H1 (cell line): ENCODE results near the gene MAP1LC3A. TPM values are rescaled to one million over a fixed set of nuclear protein-coding genes. Genes with fewer than 3 reads are reported as not detected.

Source experiments
- polyA plus RNA-seq, 7 experiments: library from polyadenylated mRNA; depleted of rRNA in 3 of 7; stranded (reverse) in 5 of 7; unstranded in 2 of 7; fragments of >200 nt in 5 of 7; fragments of 200-250 nt in 2 of 7; gene quantifications; 1 replicate in 5 of 7; 2 replicates in 1 of 7; 4 replicates in 1 of 7; pipeline versions ENCODE4 v1.2.1 to v1.2.3, GENCODE V29; 2011 to 2013; ENCODE audit warnings: missing spikeins in 2 of 7, mixed read lengths in 2 of 7
- total RNA-seq: library from RNA; stranded (reverse); fragmentation: NEBNext Ultra II Directional; extraction: Animal tissue kit (Norgen Biotek cat#: 25700); gene quantifications from 2 replicates; pipeline ENCODE4 v1.2.1, GENCODE V29; 2021
- TF ChIP-seq, protein P1 (sequence below), 3 experiments: IDR thresholded peaks; 1 replicate in 2 of 3; 2 replicates in 1 of 3; pipeline versions ENCODE4 v1.5.1 to v1.6.1; 2011; ENCODE audit warnings: low read length in 3 of 3, mild to moderate bottlenecking in 3 of 3, inconsistent platforms in 2 of 3, low read depth in 1 of 3, moderate library complexity in 1 of 3; ENCODE audit not compliant: insufficient read depth in 1 of 3; ENCODE audit errors: control extremely low read depth in 1 of 3
- TF ChIP-seq, protein P2 (sequence below): fragments of 300-600 bp; sonication (generic); IDR thresholded peaks from 2 replicates; pipeline ENCODE4 v1.7.1; 2012; ENCODE audit warnings: low read length, moderate library complexity, mild to moderate bottlenecking, inconsistent platforms; ENCODE audit not compliant: insufficient replicate concordance

Gene MAP1LC3A
- total and polyA plus RNA-seq, 2 of the 8 experiments (the other 6 are each of a cell fraction or from before 2014, with no cell fraction given) = 5.0 to 6.1 TPM

DNA sequence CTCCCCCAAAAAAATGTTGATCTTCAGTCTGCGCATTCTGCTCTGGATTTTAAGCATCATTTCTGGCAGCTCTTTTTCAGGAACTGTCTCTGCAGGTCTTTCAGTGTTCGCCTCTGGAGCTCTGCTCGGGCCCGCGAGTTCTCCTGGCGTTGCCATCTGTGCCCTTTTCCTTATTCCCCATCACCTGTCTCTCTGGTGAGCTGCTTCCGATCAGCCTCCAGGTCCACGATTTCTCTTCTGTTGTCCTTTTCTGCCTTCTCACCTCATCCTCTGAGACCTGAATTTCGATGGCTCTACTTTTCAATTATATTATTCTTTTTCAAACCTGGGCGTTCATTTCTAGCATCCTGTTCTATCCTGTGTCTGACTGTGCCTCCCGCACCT lies 590 bp upstream of the MAP1LC3A start (continued):
- TF ChIP-seq, protein P1, sequence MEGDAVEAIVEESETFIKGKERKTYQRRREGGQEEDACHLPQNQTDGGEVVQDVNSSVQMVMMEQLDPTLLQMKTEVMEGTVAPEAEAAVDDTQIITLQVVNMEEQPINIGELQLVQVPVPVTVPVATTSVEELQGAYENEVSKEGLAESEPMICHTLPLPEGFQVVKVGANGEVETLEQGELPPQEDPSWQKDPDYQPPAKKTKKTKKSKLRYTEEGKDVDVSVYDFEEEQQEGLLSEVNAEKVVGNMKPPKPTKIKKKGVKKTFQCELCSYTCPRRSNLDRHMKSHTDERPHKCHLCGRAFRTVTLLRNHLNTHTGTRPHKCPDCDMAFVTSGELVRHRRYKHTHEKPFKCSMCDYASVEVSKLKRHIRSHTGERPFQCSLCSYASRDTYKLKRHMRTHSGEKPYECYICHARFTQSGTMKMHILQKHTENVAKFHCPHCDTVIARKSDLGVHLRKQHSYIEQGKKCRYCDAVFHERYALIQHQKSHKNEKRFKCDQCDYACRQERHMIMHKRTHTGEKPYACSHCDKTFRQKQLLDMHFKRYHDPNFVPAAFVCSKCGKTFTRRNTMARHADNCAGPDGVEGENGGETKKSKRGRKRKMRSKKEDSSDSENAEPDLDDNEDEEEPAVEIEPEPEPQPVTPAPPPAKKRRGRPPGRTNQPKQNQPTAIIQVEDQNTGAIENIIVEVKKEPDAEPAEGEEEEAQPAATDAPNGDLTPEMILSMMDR (IDR thresholded peaks at IDR 0.05; ENCODE audit: control extremely low read depth in 1 of 3, insufficient read depth in 1 of 3, low read depth in 1 of 3, low read length in 3 of 3) = no peak
- TF ChIP-seq, protein P2, sequence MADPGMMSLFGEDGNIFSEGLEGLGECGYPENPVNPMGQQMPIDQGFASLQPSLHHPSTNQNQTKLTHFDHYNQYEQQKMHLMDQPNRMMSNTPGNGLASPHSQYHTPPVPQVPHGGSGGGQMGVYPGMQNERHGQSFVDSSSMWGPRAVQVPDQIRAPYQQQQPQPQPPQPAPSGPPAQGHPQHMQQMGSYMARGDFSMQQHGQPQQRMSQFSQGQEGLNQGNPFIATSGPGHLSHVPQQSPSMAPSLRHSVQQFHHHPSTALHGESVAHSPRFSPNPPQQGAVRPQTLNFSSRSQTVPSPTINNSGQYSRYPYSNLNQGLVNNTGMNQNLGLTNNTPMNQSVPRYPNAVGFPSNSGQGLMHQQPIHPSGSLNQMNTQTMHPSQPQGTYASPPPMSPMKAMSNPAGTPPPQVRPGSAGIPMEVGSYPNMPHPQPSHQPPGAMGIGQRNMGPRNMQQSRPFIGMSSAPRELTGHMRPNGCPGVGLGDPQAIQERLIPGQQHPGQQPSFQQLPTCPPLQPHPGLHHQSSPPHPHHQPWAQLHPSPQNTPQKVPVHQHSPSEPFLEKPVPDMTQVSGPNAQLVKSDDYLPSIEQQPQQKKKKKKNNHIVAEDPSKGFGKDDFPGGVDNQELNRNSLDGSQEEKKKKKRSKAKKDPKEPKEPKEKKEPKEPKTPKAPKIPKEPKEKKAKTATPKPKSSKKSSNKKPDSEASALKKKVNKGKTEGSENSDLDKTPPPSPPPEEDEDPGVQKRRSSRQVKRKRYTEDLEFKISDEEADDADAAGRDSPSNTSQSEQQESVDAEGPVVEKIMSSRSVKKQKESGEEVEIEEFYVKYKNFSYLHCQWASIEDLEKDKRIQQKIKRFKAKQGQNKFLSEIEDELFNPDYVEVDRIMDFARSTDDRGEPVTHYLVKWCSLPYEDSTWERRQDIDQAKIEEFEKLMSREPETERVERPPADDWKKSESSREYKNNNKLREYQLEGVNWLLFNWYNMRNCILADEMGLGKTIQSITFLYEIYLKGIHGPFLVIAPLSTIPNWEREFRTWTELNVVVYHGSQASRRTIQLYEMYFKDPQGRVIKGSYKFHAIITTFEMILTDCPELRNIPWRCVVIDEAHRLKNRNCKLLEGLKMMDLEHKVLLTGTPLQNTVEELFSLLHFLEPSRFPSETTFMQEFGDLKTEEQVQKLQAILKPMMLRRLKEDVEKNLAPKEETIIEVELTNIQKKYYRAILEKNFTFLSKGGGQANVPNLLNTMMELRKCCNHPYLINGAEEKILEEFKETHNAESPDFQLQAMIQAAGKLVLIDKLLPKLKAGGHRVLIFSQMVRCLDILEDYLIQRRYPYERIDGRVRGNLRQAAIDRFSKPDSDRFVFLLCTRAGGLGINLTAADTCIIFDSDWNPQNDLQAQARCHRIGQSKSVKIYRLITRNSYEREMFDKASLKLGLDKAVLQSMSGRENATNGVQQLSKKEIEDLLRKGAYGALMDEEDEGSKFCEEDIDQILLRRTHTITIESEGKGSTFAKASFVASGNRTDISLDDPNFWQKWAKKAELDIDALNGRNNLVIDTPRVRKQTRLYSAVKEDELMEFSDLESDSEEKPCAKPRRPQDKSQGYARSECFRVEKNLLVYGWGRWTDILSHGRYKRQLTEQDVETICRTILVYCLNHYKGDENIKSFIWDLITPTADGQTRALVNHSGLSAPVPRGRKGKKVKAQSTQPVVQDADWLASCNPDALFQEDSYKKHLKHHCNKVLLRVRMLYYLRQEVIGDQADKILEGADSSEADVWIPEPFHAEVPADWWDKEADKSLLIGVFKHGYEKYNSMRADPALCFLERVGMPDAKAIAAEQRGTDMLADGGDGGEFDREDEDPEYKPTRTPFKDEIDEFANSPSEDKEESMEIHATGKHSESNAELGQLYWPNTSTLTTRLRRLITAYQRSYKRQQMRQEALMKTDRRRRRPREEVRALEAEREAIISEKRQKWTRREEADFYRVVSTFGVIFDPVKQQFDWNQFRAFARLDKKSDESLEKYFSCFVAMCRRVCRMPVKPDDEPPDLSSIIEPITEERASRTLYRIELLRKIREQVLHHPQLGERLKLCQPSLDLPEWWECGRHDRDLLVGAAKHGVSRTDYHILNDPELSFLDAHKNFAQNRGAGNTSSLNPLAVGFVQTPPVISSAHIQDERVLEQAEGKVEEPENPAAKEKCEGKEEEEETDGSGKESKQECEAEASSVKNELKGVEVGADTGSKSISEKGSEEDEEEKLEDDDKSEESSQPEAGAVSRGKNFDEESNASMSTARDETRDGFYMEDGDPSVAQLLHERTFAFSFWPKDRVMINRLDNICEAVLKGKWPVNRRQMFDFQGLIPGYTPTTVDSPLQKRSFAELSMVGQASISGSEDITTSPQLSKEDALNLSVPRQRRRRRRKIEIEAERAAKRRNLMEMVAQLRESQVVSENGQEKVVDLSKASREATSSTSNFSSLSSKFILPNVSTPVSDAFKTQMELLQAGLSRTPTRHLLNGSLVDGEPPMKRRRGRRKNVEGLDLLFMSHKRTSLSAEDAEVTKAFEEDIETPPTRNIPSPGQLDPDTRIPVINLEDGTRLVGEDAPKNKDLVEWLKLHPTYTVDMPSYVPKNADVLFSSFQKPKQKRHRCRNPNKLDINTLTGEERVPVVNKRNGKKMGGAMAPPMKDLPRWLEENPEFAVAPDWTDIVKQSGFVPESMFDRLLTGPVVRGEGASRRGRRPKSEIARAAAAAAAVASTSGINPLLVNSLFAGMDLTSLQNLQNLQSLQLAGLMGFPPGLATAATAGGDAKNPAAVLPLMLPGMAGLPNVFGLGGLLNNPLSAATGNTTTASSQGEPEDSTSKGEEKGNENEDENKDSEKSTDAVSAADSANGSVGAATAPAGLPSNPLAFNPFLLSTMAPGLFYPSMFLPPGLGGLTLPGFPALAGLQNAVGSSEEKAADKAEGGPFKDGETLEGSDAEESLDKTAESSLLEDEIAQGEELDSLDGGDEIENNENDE = no peak
- TF ChIP-seq, all 59 proteins: peak for 0
